ENCODE data around the gene SAMD4A.
A peak's percentile ranks its signal among the peaks of the same experiment; 100 is the strongest.

SAMD4A gene

GRCh38 chr14:54708982-54709381 lies 142.1 kb downstream of the SAMD4A start:
- no peak for DNase-seq

GRCh38 chr14:54709444-54709843 lies 142.5 kb downstream of the SAMD4A start:
- DNase-seq: no peak

GRCh38 chr14:54709867-54710266 lies 142.9 kb downstream of the SAMD4A start:
- no peak for DNase-seq

GRCh38 chr14:54711312-54711711 lies 144.4 kb downstream of the SAMD4A start:
- DNase-seq: no peak

GRCh38 chr14:54711812-54712464 lies 145.0 kb downstream of the SAMD4A start:
- no peak for DNase-seq

GRCh38 chr14:54712465-54713200 lies 145.7 kb downstream of the SAMD4A start:
- no peak for DNase-seq

- DNase-seq: peak; percentile 28
Measured at GRCh38 chr14:54713379-54713778, 146.5 kb downstream of the SAMD4A start.

GRCh38 chr14:54715239-54715638 lies 148.3 kb downstream of the SAMD4A start:
- DNase-seq: no peak

- DNase-seq: no peak
Measured at GRCh38 chr14:54715811-54716210, 148.9 kb downstream of the SAMD4A start.

- DNase-seq: no peak
Measured at GRCh38 chr14:54716862-54717261, 149.9 kb downstream of the SAMD4A start.

GRCh38 chr14:54718046-54718445 lies 151.1 kb downstream of the SAMD4A start:
- no peak for DNase-seq

GRCh38 chr14:54719406-54719805 lies 152.5 kb downstream of the SAMD4A start:
- DNase-seq: no peak

GRCh38 chr14:54722791-54723432 lies 156.0 kb downstream of the SAMD4A start:
- DNase-seq: no peak

GRCh38 chr14:54724123-54724522 lies 157.2 kb downstream of the SAMD4A start:
- DNase-seq: no peak

- no peak for DNase-seq
Measured at GRCh38 chr14:54724676-54725325, 157.9 kb downstream of the SAMD4A start.

- no peak for DNase-seq
Measured at GRCh38 chr14:54725998-54726397, 159.1 kb downstream of the SAMD4A start.

- no peak for DNase-seq
Measured at GRCh38 chr14:54727929-54728328, 161.0 kb downstream of the SAMD4A start.

GRCh38 chr14:54728700-54729527 lies 162.0 kb downstream of the SAMD4A start:
- no peak for DNase-seq

- DNase-seq: no peak
Measured at GRCh38 chr14:54730156-54730961, 163.4 kb downstream of the SAMD4A start.

GRCh38 chr14:54734966-54735365 lies 168.0 kb downstream of the SAMD4A start:
- DNase-seq: no peak

GRCh38 chr14:54735424-54735823 lies 168.5 kb downstream of the SAMD4A start:
- DNase-seq: no peak

Data from amniotic stem cell (primary cell).